ENCODE measurements around the gene FGGY. TPM values are rescaled to one million over a fixed set of nuclear protein-coding genes. Genes with fewer than 3 reads are reported as not detected.
A peak's percentile ranks its signal among the peaks of the same experiment; 100 is the strongest.
"Not testable (repeated sequence)": the region's sequence is repeated elsewhere in the genome, so short reads cannot be mapped to it uniquely, and the experiment has no call there.

FGGY gene
- total and polyA plus RNA-seq, 2 donors, result 15.6 to 25.3 TPM

GRCh38 chr1:59705466-59706302 is 408.8 kb downstream of the FGGY start:
- H3K4me3 ChIP-seq (ENCODE audit: low read length in 2 of 2), result no peak overlapping the region
- no peaks in the 10 kb centered on the region for H3K4me1 ChIP-seq (ENCODE audit: control insufficient read depth in 2 of 2, insufficient read depth in 2 of 2, low read length in 2 of 2)
- H3K36me3 ChIP-seq (ENCODE audit: control insufficient read depth in 2 of 2, insufficient read depth in 2 of 2, low read length in 1 of 2), result no peaks in the 10 kb centered on the region
- peaks cover 0 to 6% of the 10 kb centered on the region in 2 donors for H3K9me3 ChIP-seq (ENCODE audit: control insufficient read depth in 2 of 2, insufficient read depth in 1 of 2, low read length in 1 of 2)
- no peaks in the 10 kb centered on the region for H3K27me3 ChIP-seq (ENCODE audit: control insufficient read depth in 2 of 2, insufficient read depth in 1 of 2, low read length in 1 of 2)
- no peak for DNase-seq (ENCODE audit: low read depth in 6 of 9, low spot score in 9 of 9)
- no peak overlapping the region for H3K27ac ChIP-seq (ENCODE audit: low read depth in 1 of 2, low read length in 1 of 2)
- 93% methylated on average over 5 of the region's 5 CpGs for WGBS

DNA sequence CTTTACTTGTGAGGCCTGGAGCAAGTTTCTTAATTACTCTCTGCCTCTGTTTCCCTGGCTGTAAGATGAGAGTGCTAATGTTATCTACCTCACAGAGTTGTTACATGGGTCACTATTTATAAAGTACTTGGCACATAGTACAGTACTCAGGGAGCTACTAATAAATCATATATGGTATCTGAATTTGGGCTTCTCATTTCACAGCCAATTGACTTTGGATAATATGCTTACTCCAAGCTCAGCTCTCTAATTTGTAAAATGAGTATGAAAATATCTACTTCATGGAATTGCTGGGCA is 409.4 kb downstream of the FGGY start:
- no peaks in the 10 kb centered on the region for H3K4me1 ChIP-seq (ENCODE audit: control insufficient read depth in 2 of 2, insufficient read depth in 2 of 2, low read length in 2 of 2)
- no peaks in the 10 kb centered on the region for H3K36me3 ChIP-seq (ENCODE audit: control insufficient read depth in 2 of 2, insufficient read depth in 2 of 2, low read length in 1 of 2)
- H3K9me3 ChIP-seq (ENCODE audit: control insufficient read depth in 2 of 2, insufficient read depth in 1 of 2, low read length in 1 of 2), result peaks cover 0 to 6% of the 10 kb centered on the region in 2 donors
- no peak for DNase-seq (ENCODE audit: low read depth in 6 of 9, low spot score in 9 of 9)
- H3K27ac ChIP-seq (ENCODE audit: low read depth in 1 of 2, low read length in 1 of 2), result no peak overlapping the region
- H3K27me3 ChIP-seq (ENCODE audit: control insufficient read depth in 2 of 2, insufficient read depth in 1 of 2, low read length in 1 of 2), result no peaks in the 10 kb centered on the region
- H3K4me3 ChIP-seq (ENCODE audit: low read length in 2 of 2), result no peak overlapping the region

- DNase-seq (ENCODE audit: low read depth in 6 of 9, low spot score in 9 of 9), result no peak
- 95% methylated on average over 7 of the region's 7 CpGs for WGBS
- Histone ChIP-seq H3K36me3 (ENCODE audit: control insufficient read depth in 2 of 2, insufficient read depth in 2 of 2, low read length in 1 of 2) (no peaks in the 10 kb centered on the region), H3K27ac (ENCODE audit: low read depth in 1 of 2, low read length in 1 of 2) (no peak overlapping the region), H3K4me1 (ENCODE audit: control insufficient read depth in 2 of 2, insufficient read depth in 2 of 2, low read length in 2 of 2) (no peaks in the 10 kb centered on the region), H3K27me3 (ENCODE audit: control insufficient read depth in 2 of 2, insufficient read depth in 1 of 2, low read length in 1 of 2) (no peaks in the 10 kb centered on the region), H3K4me3 (ENCODE audit: low read length in 2 of 2) (no peak overlapping the region), H3K9me3 (ENCODE audit: control insufficient read depth in 2 of 2, insufficient read depth in 1 of 2, low read length in 1 of 2) (peaks cover 0 to 6% of the 10 kb centered on the region in 2 donors)
Measured at GRCh38 chr1:59707178-59707791, 410.4 kb downstream of the FGGY start.

DNA sequence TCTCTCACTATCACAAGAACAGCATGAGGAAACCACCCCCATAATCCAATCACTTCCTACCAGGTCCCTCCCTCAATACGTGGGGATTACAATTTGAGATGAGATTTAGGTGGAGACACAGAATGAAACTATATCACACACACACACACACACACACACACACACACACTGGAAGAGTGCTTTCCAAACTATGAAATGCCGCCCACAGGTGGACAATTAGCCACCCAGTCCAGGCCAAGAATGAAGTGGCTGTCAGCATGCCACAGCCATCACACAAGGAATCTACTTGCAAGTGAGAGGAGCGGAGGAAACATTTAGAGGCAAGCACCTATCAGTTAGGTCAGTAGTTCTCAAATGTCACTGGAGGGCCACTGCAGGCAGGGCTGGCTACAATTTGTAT is 412.4 kb downstream of the FGGY start:
- DNase-seq (ENCODE audit: low read depth in 6 of 9, low spot score in 9 of 9), result no peak

GRCh38 chr1:59710920-59711319 is 414.0 kb downstream of the FGGY start:
- not testable (repeated sequence) for H3K27ac ChIP-seq (ENCODE audit: low read depth in 1 of 2, low read length in 1 of 2); H3K4me1 ChIP-seq (ENCODE audit: control insufficient read depth in 2 of 2, insufficient read depth in 2 of 2, low read length in 2 of 2); H3K27me3 ChIP-seq (ENCODE audit: control insufficient read depth in 2 of 2, insufficient read depth in 1 of 2, low read length in 1 of 2); H3K9me3 ChIP-seq (ENCODE audit: control insufficient read depth in 2 of 2, insufficient read depth in 1 of 2, low read length in 1 of 2); H3K4me3 ChIP-seq (ENCODE audit: low read length in 2 of 2); DNase-seq (ENCODE audit: low read depth in 6 of 9, low spot score in 9 of 9); H3K36me3 ChIP-seq (ENCODE audit: control insufficient read depth in 2 of 2, insufficient read depth in 2 of 2, low read length in 1 of 2)
- 96% methylated on average over 2 of the region's 2 CpGs for WGBS

More for the DNA sequence above, 412.4 kb downstream of the FGGY start:
- Histone ChIP-seq H3K4me3 (ENCODE audit: low read length in 2 of 2) (no peak overlapping the region), H3K27me3 (ENCODE audit: control insufficient read depth in 2 of 2, insufficient read depth in 1 of 2, low read length in 1 of 2) (no peaks in the 10 kb centered on the region), H3K4me1 (ENCODE audit: control insufficient read depth in 2 of 2, insufficient read depth in 2 of 2, low read length in 2 of 2) (no peaks in the 10 kb centered on the region), H3K27ac (ENCODE audit: low read depth in 1 of 2, low read length in 1 of 2) (no peak overlapping the region), H3K36me3 (ENCODE audit: control insufficient read depth in 2 of 2, insufficient read depth in 2 of 2, low read length in 1 of 2) (no peaks in the 10 kb centered on the region), H3K9me3 (ENCODE audit: control insufficient read depth in 2 of 2, insufficient read depth in 1 of 2, low read length in 1 of 2) (peaks cover 0 to 6% of the 10 kb centered on the region in 2 donors)
- 92% methylated on average over 3 of the region's 3 CpGs for WGBS

DNA sequence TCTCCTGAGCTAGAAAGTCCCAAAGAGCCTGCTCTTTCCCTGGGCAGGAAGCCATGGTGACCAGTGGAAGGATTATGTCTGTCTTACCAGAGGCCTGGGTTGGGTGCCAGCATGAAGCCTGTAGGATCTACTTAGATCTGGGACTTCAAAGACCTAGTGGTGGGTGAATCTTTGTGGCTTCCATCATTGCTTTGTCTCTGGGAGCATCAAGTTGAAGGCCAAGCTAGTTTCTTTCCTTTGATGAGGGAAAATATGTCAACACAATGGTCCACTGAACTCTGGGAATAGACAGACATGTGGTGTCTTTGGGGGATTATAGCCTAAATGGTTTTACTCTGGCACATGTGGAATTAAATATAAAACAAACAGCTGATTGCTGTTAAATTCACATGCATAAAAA is 417.3 kb downstream of the FGGY start:
- no peak overlapping the region for H3K4me3 ChIP-seq (ENCODE audit: low read length in 2 of 2)
- H3K4me1 ChIP-seq (ENCODE audit: control insufficient read depth in 2 of 2, insufficient read depth in 2 of 2, low read length in 2 of 2), result no peaks in the 10 kb centered on the region
- H3K27me3 ChIP-seq (ENCODE audit: control insufficient read depth in 2 of 2, insufficient read depth in 1 of 2, low read length in 1 of 2), result no peaks in the 10 kb centered on the region
- no peaks in the 10 kb centered on the region for H3K36me3 ChIP-seq (ENCODE audit: control insufficient read depth in 2 of 2, insufficient read depth in 2 of 2, low read length in 1 of 2)
- H3K27ac ChIP-seq (ENCODE audit: low read depth in 1 of 2, low read length in 1 of 2), result no peak overlapping the region
- peaks cover 0 to 6% of the 10 kb centered on the region in 2 donors for H3K9me3 ChIP-seq (ENCODE audit: control insufficient read depth in 2 of 2, insufficient read depth in 1 of 2, low read length in 1 of 2)
- no peak for DNase-seq (ENCODE audit: low read depth in 6 of 9, low spot score in 9 of 9)

DNA sequence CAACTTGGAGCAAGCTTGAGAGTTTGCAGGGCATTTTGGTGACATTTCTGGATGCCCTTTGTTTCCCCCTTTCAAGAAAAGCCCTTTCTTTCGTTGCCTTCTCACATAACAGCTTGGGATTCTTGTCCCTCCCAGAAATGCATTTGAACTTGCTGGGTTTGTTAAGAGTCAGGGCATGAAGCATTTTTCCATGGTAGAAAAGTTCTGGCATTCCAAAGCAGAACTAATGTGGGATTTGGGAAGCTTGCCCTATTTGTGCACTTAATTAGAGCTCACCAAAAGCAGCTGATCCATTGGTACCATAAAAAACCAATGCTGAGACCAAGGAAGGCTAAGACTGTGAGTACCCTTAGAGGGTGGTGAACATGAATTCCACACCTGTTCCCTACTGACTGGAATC is 418.1 kb downstream of the FGGY start:
- no peak overlapping the region for H3K27ac ChIP-seq (ENCODE audit: low read depth in 1 of 2, low read length in 1 of 2)
- 87% methylated on average over 1 of the region's 1 CpG for WGBS

DNA sequence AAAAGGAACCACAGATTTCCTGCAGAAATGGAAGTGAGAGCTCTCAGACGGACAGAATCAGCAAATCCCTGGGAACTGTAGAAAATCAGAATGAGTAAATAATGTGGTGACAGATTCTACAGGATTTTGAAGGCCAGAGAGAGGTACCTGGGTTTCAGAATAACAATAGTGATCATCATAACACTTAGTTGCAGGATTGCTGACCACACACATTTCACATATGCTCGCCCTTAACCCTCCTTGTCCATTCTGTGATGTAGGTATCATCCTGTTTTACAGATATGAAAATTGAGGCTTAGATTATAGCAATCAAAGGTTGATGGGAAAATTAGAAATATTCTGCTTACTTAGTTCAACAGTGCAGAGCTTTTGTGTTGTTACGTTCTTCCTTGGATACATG is 419.9 kb downstream of the FGGY start:
- Histone ChIP-seq H3K4me3 (ENCODE audit: low read length in 2 of 2) (no peak overlapping the region), H3K27me3 (ENCODE audit: control insufficient read depth in 2 of 2, insufficient read depth in 1 of 2, low read length in 1 of 2) (no peaks in the 10 kb centered on the region), H3K4me1 (ENCODE audit: control insufficient read depth in 2 of 2, insufficient read depth in 2 of 2, low read length in 2 of 2) (no peaks in the 10 kb centered on the region), H3K9me3 (ENCODE audit: control insufficient read depth in 2 of 2, insufficient read depth in 1 of 2, low read length in 1 of 2) (no peaks in the 10 kb centered on the region), H3K36me3 (ENCODE audit: control insufficient read depth in 2 of 2, insufficient read depth in 2 of 2, low read length in 1 of 2) (no peaks in the 10 kb centered on the region), H3K27ac (ENCODE audit: low read depth in 1 of 2, low read length in 1 of 2) (no peak overlapping the region)
- no peak for DNase-seq (ENCODE audit: low read depth in 6 of 9, low spot score in 9 of 9)
- 95% methylated on average over 3 of the region's 3 CpGs for WGBS

More for the DNA sequence above, 418.1 kb downstream of the FGGY start:
- Histone ChIP-seq H3K36me3 (ENCODE audit: control insufficient read depth in 2 of 2, insufficient read depth in 2 of 2, low read length in 1 of 2) (no peaks in the 10 kb centered on the region), H3K4me3 (ENCODE audit: low read length in 2 of 2) (no peak overlapping the region), H3K4me1 (ENCODE audit: control insufficient read depth in 2 of 2, insufficient read depth in 2 of 2, low read length in 2 of 2) (no peaks in the 10 kb centered on the region), H3K9me3 (ENCODE audit: control insufficient read depth in 2 of 2, insufficient read depth in 1 of 2, low read length in 1 of 2) (peaks cover 0 to under 1% of the 10 kb centered on the region in 2 donors), H3K27me3 (ENCODE audit: control insufficient read depth in 2 of 2, insufficient read depth in 1 of 2, low read length in 1 of 2) (no peaks in the 10 kb centered on the region)
- no peak for DNase-seq (ENCODE audit: low read depth in 6 of 9, low spot score in 9 of 9)

- no peaks in the 10 kb centered on the region for H3K4me1 ChIP-seq (ENCODE audit: control insufficient read depth in 2 of 2, insufficient read depth in 2 of 2, low read length in 2 of 2)
- no peaks in the 10 kb centered on the region for H3K9me3 ChIP-seq (ENCODE audit: control insufficient read depth in 2 of 2, insufficient read depth in 1 of 2, low read length in 1 of 2)
- H3K36me3 ChIP-seq (ENCODE audit: control insufficient read depth in 2 of 2, insufficient read depth in 2 of 2, low read length in 1 of 2), result no peaks in the 10 kb centered on the region
- peak in 1 of 9 donors; percentile 29 for DNase-seq (ENCODE audit: low read depth in 6 of 9, low spot score in 9 of 9)
- 87% methylated on average over 7 of the region's 7 CpGs for WGBS
- no peak overlapping the region for H3K4me3 ChIP-seq (ENCODE audit: low read length in 2 of 2)
- no peaks in the 10 kb centered on the region for H3K27me3 ChIP-seq (ENCODE audit: control insufficient read depth in 2 of 2, insufficient read depth in 1 of 2, low read length in 1 of 2)
- H3K27ac ChIP-seq (ENCODE audit: low read depth in 1 of 2, low read length in 1 of 2), result no peak overlapping the region
Measured at GRCh38 chr1:59718064-59718988, 421.4 kb downstream of the FGGY start.
